Stimulated activated CD4-positive, alpha-beta T cell treated with anti-CD3 and anti-CD28 coated beads, Interleukin-15, amount 100 ng/mL, for 24 hours (primary cell): ENCODE data around the gene SLC16A7.
"Not testable (repeated sequence)": the region's sequence is repeated elsewhere in the genome, so short reads cannot be mapped to it uniquely, and the experiment has no call there.

ENCODE experiments used
- DNase-seq: peaks from one replicate; pipeline ENCODE4 v3.0.0-alpha.2; 2020

Gene SLC16A7, protein sequence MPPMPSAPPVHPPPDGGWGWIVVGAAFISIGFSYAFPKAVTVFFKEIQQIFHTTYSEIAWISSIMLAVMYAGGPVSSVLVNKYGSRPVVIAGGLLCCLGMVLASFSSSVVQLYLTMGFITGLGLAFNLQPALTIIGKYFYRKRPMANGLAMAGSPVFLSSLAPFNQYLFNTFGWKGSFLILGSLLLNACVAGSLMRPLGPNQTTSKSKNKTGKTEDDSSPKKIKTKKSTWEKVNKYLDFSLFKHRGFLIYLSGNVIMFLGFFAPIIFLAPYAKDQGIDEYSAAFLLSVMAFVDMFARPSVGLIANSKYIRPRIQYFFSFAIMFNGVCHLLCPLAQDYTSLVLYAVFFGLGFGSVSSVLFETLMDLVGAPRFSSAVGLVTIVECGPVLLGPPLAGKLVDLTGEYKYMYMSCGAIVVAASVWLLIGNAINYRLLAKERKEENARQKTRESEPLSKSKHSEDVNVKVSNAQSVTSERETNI

DNA sequence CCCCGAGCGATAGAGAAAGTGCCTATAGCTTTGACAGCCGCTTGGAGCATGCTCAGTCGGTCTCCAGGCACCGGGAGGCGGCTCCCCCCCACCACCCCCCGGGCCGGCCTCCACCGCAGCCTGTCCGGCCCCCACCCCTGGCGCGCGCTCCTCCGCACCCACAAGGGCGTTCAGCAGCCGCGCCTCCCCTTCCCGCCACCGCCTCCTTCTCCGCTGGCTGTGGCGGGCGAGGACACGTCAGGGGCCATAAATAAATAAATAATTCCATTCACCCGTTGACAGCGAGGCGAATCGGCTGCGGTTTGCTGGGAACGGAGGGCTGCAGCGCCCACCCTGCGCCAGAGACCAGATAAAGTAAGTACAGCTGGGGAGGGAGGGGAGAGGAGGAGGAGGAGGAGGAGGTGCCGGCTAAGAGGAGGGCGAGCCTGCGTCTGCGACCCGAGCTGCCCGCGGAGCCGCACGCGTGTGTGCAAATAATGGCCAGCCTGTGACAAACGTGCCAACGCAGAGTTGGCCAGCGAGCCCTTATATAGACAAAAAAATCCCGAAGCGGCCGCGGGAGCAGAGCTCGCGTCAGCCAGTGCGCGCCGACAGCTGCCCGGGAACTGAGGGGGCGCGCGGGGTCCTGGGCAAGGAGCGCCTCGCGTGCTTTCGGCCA, at the start of gene SLC16A7:
TSS of gene SLC16A7 (plus strand) at position 147 of the 658 bp plus-strand sequence. CDS start 108,773 bp downstream, outside the sequence.
- DNase-seq, result peak; percentile 93

DNA sequence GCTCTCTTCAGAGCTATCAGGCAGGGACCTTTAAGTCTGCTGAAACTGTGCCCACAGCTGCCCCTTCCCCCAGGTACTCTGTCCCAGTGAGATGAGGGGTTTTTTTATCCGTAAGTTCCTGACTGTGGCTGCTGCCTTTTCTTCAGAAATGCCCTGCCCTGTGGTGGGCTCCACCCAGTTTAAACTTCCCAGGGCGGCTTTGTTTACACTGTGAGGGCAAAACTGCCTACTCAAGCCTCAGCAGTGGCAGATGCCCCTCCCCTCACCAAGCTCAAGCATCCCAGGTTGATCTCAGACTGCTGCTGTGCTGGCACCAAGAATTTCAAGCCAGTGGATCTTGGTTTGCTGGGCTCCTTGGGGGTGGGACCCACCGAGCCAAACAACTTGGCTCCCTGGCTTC, 46.9 kb upstream of the SLC16A7 start:
- DNase-seq, result peak; percentile 5

DNA sequence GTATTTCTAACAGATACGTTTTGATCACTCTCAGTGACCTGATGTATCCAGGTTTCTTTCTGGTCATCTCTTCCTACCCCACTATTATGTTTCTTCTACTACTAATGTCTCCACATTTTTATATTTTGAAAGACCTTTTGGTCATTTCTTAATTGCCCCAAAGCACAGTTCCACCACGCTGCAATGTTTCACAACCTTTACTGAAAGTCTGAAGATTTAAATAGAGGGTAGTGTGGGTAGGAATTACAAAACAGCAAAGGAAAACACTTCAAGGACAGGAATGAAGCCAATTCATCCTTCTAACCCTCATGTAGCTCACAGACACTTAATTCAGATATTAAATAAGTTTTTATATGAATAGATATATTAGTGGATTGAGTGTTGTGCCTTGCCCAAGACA, 36.1 kb upstream of the SLC16A7 start:
- no peak for DNase-seq

DNA sequence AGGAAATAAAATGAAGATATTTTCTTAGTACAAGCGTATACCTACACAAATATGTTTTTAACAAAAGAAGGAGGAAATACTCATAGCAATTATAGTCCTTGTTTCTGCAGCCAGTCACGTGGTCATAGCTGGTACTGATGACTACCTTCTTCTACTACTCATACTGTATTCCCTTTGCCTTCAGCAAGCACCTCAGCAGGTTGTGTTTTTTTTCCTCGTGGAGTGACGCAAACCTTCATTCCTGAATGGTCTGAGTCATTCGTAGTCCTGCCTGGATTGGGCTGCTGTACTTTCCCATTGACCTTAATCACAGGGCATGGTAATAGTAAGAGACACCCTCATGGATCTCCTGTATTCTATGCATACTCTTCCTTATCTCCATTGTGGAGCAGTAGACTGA, 25.7 kb upstream of the SLC16A7 start:
- no peak for DNase-seq

DNA sequence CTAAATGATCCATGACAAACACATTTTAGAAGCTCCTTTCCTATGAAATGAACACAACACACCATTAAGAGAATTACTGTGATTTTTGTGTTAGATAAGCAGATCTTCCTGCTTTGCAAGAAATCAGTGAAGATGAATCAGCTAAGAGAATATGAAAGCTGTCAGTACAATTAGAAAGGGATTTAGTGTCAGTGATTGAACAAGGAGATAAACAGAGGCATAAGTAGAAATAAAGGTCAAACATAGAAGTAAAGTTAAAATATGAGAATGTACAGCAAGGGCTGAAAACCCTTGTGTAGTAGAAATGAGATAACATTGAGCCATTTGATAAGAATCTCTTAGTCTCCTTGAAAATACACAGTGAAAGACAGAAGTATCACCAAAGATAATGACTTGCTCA, 21.4 kb upstream of the SLC16A7 start:
- no peak for DNase-seq

DNA sequence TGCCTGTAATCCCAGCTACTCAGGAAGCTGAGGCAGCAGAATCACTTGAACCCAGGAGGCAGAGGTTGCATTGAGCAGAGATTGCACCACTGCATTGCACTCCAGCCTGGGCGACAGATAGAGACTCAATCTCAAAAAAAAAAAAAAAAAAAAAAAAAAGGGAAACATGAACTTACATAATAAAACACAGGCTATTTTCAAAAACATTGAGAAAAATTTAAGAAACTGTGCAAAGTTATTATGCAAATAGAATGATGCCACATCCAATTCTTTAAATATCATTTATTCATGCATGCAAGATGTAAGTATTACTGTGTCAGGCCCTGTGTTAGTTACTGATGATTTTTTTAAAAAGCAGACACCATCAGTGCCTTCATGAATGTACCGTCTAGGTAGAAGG, 20.0 kb upstream of the SLC16A7 start:
- DNase-seq, result no peak

DNA sequence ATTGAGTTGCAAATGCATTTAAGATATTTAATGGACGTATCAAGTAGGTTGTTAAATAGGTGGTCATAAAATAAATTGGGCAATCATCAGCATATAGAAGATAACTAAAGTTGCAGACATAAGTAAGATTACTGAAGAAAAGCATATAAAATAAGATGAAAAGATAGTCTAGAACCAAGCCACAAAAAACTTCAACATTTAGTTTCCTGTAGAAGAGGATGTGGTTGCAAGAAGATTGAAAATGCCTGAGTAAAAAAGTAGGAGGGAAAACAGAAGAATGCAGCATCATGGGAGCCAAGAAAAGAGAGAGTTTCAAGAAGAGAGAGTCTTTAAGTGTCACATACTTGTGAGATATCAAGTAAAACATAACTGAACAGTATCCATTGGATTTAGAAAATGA, 17.6 kb upstream of the SLC16A7 start:
- DNase-seq, result no peak

DNA sequence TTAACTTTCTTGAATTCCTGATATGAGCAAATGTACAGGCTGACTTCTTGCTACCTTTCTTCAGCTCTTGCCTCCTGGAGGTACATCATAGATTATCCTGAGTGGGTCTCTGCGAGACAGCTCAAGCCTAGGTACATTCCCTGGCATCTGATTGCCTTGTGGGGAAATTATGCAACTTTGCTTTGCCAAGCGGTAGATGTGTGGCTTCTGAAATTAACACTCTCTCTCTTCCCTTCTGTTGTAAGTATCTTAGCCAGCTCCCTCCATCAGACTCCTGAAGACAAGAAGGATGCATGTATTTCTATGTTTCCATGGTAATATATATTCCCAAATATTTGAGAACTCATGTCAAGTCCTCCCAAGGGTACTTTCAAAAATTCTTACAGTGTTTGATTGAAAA, 16.2 kb upstream of the SLC16A7 start:
- DNase-seq, result no peak

DNA sequence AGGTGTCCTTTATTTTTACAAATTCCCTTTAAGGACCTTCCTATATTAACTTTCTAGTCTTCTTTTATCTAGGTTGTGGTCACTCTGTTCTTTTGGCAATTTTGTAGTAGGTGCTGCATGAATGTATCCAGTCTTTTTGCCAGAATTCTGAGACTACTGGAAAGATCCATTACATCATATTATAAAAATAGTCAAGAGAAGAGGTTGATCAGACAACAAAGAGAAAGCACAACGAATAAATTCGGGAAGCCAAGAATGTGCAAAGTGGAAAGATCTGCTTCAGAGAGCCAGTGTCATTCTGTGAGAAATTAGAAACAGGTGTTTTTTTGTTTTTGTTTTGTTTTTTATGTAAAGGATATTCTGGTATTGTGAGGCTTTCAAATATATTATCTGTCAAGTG, 15.8 kb upstream of the SLC16A7 start:
- no peak for DNase-seq

DNA sequence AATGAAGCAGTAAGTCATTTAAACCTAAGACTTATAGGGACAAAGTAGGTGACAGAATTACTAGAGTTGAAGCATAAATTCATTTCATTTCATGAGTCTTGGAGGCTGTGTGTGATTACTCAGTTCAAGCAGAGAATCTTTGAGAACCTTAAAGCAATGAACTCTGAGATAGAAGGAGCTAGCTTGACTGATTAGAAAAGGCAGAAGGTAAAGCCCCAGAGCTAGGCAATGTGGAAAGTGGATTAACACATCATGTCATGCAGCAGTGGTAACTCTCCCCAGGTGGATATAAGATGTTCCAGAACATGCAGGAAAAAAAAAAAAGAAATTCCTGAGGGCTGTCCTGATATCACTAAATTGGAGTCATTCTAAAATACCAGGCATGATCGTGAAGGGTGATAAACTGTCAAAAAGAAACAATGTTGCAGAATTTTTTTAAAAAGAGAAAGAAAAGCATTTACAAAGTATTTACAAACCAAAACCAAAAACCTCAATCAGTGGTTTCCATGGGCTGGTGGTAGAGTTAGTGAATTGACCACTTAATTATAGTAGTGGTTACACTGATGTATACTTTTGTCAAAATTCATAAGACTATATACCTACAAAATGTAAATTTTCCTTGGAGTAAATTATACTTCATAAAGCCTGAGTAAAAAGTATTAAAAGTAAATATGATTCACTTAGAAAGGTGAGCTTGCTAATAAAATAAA, 12.7 kb upstream of the SLC16A7 start:
- no peak for DNase-seq

DNA sequence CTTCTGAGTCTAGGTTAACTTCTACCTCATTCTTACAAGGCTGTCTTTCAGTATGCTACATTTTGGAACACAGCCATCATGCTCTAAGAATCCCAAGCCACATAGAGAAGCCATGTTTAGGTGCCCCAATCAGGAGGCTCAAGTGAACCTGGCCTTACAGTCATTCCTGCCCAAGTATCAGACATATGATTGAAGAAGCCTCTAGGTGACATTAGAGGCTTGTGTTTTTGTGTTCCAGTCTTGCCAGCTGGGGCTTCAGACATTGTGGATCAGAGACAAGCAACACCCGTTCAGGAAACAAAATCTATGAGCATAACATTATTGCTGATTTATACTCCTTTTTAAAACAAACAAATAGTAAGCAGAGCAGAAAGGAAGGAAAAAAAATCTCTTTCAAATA, 8.1 kb upstream of the SLC16A7 start:
- DNase-seq, result no peak

DNA sequence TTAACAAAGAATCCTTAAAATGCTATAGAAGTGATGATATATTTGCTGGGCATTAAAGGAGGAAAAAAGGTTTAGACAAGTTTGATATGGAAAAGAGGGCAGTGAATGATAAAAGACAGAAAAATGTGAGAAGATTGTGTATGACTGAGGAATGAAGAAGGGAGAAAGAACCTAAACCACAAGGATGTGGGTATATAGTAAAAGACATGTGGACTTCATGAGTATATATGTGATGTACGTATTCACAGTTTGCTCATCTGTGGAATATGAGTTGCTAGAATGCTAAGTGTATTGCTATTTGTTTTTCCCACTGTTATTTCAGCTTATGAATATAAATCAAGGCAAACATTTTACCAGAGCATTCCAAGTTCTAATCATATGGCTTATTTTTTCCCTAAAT, 2.1 kb upstream of the SLC16A7 start:
- no peak for DNase-seq

DNA sequence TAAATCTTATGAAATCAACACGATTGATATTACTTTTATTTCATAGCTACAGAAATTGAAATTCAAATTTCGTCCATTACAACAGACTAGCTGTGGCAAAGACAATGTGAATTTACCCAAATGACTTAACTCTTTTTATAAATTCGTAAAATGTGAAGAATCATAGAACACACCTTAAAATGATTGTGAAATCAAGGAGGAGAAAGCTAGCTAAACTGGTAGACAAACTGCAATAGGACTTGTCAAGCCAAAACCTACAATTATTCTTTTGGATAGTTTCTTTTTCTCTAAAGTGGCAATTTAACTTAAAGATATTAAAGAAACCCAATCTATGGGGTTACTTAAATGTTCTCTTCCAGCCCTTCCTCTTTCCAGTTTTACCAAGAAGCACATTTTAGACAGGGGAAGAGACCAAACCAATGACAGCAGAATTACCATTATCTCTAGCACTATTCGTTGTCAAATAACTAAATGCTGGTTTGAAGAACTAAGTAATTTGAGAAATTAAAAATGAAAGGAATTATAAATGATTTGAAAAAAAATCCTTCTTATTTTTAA, 807 bp upstream of the SLC16A7 start:
- DNase-seq, result no peak

DNA sequence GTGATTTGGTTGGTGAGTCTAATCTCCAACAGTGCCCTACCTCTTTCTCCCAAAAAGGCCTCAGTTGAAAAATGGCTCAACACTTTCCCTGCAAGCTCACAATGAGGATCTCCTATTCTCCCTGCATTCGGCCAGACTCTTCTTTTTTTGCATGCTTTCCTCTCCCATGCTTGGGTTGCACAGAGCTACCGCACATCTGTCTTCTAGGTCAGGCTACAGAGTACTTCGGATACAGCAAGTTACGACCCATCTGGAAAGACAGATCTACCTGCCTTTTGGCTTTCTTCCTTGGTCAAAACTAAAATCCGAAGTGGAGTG, 305 bp upstream of the SLC16A7 start:
- DNase-seq, result no peak

DNA sequence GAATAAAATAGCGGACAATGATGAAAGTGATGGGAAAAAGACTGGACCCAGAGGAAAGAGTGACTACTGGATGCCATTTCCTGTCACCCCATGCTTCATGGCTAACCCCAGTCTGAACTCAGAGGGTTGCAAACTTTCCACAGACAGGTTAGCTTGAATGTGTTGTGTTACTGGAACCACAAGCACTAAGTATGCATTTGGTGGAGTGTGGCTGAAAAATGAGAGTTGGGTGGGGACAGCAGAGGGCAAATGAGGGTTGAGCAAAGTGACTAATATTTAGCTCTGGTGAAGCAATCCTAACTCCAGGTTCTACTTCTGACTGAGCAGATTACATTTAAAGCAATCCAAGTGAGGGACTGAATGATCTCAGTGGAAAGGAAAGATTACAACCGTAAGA, 1.6 kb downstream of the SLC16A7 start:
- DNase-seq, result peak; percentile 74

DNA sequence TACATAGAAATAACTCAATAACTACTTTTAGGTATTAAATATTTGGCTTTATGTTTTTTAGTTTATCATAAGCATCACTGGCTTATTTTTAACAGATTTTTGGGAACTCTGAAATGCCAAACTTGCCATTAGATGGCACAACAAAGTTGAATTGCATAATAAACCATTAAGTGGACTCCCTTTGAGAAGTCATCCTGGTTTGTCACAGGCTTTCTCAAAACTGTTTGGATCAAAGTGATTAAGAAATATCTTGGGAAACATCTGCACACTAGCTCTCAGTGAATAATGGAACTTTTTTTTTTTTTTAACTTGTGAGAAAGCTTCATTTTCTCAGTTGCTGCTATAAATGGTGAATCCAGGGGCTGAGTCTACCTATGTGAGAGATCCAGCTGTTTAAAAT, 4.3 kb downstream of the SLC16A7 start:
- DNase-seq, result no peak

DNA sequence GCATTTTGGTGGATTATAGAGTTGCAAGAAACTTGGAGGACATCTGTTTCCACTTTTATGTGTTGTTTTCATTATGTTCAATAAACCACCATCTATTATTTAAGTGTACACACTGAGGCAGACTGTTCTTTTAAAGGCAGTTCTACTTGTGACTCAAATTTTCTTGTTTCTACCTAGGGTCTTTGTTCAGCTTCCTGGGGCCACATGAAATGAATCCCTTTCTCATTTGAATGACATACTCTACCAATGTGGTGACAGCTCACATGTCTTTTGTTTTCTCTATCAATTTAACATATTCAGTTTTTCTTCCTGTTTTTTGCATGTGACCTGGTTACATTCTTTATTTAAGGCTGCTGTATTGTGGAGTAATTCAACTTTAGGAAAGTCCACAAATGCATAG, 7.9 kb downstream of the SLC16A7 start:
- no peak for DNase-seq

DNA sequence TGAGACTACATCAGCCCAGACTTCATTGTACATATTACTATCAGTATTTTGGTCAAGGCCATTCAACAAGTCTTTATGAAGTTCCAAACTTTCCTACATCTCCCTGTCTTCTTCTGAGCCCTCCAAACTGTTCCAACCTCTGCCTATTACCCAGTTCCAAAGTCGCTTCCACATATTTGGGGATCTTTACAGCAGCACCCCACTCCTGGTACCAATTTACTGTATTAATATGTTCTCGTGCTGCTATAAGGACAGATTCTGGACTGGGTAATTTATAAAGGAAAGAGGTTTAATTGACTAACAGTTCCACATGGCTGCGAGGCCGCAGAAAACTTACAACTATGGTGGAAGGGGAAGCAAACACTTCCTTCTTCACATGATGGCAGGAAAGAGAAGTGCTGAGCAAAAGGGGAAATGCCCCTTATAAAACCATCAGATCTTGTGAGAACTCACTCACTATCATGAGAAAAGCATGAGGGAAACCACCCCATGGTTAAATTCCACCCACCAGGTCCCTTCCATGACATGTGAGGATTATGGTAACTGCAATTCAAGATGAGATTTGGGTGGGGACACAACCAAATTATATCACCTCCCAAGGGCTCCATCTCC, 17.1 kb downstream of the SLC16A7 start:
- not testable (repeated sequence) for DNase-seq

DNA sequence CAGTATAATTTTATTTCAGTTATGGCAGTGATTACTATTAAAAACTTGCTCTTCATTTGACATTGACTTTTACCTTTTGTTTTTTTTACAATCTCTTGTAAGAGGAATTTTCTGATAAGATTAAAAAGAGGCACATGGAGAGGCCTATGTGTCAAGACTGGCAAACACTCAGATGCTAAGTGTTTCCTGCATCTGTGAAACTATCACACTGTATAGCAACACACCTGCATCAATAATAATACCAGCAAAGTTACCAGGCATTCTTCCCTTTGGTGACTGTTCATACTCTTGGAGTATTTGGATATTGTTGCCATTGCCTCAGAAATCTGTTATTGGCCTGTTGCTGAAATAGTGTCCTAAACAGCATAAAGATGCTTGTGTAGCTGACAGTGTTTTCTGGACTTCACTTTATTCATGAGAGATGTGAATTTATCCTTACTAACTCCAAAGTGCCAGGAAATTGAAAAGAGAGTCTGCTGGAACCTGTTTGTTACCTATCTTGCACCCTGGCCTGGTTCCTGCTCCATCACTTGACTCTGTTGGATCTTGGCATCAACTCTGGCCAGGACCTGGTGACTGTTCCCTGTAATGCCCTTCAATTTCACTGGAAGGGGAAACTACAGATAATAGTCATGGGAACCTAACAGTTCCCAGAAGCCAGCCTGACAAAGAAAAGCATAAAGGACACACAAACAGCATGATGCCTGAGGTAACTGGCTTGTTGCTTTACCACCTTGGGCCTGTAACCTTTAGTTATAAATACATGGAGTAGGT, 19.8 kb downstream of the SLC16A7 start:
- no peak for DNase-seq

DNA sequence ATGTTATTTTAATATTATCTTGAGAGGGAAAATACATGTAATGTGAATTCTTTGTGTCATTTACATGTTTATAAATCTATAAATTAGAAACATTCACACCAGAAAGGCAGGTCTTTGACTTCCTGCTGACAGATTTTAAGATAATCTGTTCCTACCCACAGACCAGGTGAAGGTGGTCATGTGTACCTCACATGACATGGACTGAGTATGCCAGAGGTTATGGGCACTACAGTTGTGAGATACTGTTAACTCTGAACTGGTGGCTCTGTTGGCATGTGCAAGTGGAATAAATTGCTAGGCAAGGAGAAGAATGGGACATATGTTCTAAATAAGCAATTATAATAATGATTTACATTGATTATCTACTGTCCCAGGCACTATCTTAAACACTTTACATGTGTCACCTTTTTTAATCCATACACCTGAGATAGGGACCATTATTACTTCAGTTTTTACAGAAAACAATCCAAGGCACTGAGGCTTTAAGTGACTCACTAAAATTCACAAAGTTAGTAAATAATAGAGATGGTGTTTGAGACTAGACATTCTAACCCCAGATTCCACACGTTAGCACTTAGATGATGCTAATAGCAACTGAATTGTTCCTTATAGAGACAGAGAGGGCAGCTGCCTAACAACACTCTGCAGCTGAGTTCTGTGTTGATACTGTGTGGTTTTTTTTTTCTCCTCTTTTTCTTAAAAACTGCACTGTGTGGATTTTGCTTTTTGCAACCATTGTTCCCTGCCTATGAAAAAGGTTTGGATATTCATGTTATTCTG, 23.8 kb downstream of the SLC16A7 start:
- DNase-seq, result no peak

DNA sequence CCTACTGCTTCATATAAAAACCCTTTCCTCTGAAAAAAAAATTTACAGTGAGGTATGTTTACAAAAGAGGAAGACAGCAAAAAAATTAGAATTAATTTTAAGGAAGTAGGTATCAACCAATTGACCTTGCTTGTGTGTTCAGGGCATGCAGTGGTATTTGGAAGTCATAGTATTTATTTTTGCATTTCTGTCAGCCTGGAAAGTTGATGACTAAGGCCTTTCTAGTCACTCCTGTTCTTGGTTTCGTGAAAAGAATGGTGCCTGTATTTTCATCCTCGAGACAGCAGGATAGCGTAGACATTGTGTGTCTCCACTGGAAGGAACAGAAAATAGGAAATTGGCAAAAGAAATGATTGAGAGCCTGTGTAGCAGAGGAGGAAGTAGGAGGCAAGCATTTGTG, 24.5 kb downstream of the SLC16A7 start:
- no peak for DNase-seq
